SH-SY5Y (cell line): Measurements from ENCODE around the gene DGKH.

Source experiments
- GATA2 ChIP-seq: IDR thresholded peaks from 2 replicates; pipeline ENCODE4 v1.6.1; 2011; ENCODE audit warnings: mild to moderate bottlenecking, low read depth, low read length
- GATA3 ChIP-seq: IDR thresholded peaks from 2 replicates; pipeline ENCODE4 v1.6.1; 2011; ENCODE audit warnings: low read depth, mild to moderate bottlenecking, low read length, moderate library complexity

GRCh38 chr13:42064966-42065365, 16.5 kb downstream of the DGKH start:
- TF ChIP-seq GATA2 (no peak), GATA3 (no peak)
